H9 (cell line): Measurements from ENCODE around the gene USP36. TPM values are rescaled to one million over a fixed set of nuclear protein-coding genes. Genes with fewer than 3 reads are reported as not detected.

Experiments
- DNase-seq: peaks from one replicate; pipeline ENCODE4 v3.0.0-alpha.2; 2017
- H2AFZ ChIP-seq: one replicate; pipeline ENCODE4 v1.6.1; 2013; ENCODE audit warnings: mild to moderate bottlenecking, low read length, control low read depth, moderate library complexity
- H2AK5ac ChIP-seq: 2 replicates; pipeline ENCODE4 v1.6.1; 2013; ENCODE audit warnings: low read length, control low read depth, mixed read lengths; ENCODE audit not compliant: insufficient read length
- H2BK120ac ChIP-seq: one replicate; pipeline ENCODE4 v1.6.1; 2013; ENCODE audit warnings: low read depth, mild to moderate bottlenecking, low read length, control low read depth, inconsistent platforms; ENCODE audit not compliant: poor library complexity, severe bottlenecking
- H2BK12ac ChIP-seq: 2 replicates; pipeline ENCODE4 v1.6.1; 2013; ENCODE audit warnings: low read length, control low read depth, mixed read lengths, low read depth; ENCODE audit not compliant: insufficient read length
- H2BK15ac ChIP-seq: 2 replicates; pipeline ENCODE4 v1.6.1; 2013; ENCODE audit warnings: low read depth, low read length, control low read depth
- H2BK20ac ChIP-seq: one replicate; pipeline ENCODE4 v1.6.1; 2013; ENCODE audit warnings: low read depth, mild to moderate bottlenecking, low read length, control low read depth, inconsistent platforms; ENCODE audit not compliant: poor library complexity, severe bottlenecking
- H2BK5ac ChIP-seq: 2 replicates; pipeline ENCODE4 v1.6.1; 2013; ENCODE audit warnings: low read length, control low read depth, mixed read lengths; ENCODE audit not compliant: insufficient read length
- H3K14ac ChIP-seq: 2 replicates; pipeline ENCODE4 v1.6.1; 2013; ENCODE audit warnings: low read length, control low read depth; ENCODE audit not compliant: insufficient read depth
- H3K18ac ChIP-seq: 2 replicates; pipeline ENCODE4 v1.6.1; 2013; ENCODE audit warnings: low read depth, mild to moderate bottlenecking, mixed read lengths, low read length, control low read depth; ENCODE audit not compliant: insufficient read length
- H3K23ac ChIP-seq: 2 replicates; pipeline ENCODE4 v1.6.1; 2013; ENCODE audit warnings: low read length, control low read depth, mixed read lengths, low read depth; ENCODE audit not compliant: insufficient read length
- H3K23me2 ChIP-seq: 2 replicates; pipeline ENCODE4 v1.6.1; 2013; ENCODE audit warnings: low read depth, mild to moderate bottlenecking, mixed read lengths, low read length, control low read depth; ENCODE audit not compliant: insufficient read length, poor library complexity, severe bottlenecking
- H3K27ac ChIP-seq: 2 replicates; pipeline ENCODE4 v1.5.1; 2013; ENCODE audit warnings: low read length, control low read depth, mixed read lengths, low read depth; ENCODE audit not compliant: insufficient read length
- H3K27me3 ChIP-seq: 2 replicates; pipeline ENCODE4 v1.6.1; 2013; ENCODE audit warnings: low read length, control low read depth, inconsistent platforms; ENCODE audit not compliant: insufficient read depth
- H3K4ac ChIP-seq: 2 replicates; pipeline ENCODE4 v1.6.1; 2013; ENCODE audit warnings: low read depth, mild to moderate bottlenecking, control low read depth, inconsistent platforms, low read length, moderate library complexity
- H3K4me1 ChIP-seq: 2 replicates; pipeline ENCODE4 v1.6.1; 2013; ENCODE audit warnings: low read length, control low read depth, inconsistent platforms; ENCODE audit not compliant: insufficient read depth
- H3K4me2 ChIP-seq: 2 replicates; pipeline ENCODE4 v1.6.1; 2013; ENCODE audit warnings: low read length, control low read depth, mixed read lengths; ENCODE audit not compliant: insufficient read length, insufficient read depth
- H3K56ac ChIP-seq: 2 replicates; pipeline ENCODE4 v1.6.1; 2013; ENCODE audit warnings: low read depth, mild to moderate bottlenecking, mixed read lengths, low read length, control low read depth; ENCODE audit not compliant: insufficient read length
- H3K79me1 ChIP-seq: 2 replicates; pipeline ENCODE4 v1.6.1; 2013; ENCODE audit warnings: low read depth, mild to moderate bottlenecking, moderate library complexity, low read length, control low read depth, inconsistent platforms; ENCODE audit not compliant: insufficient read depth, poor library complexity, severe bottlenecking
- H3K79me2 ChIP-seq: 2 replicates; pipeline ENCODE4 v1.6.1; 2013; ENCODE audit warnings: low read length, control low read depth, inconsistent platforms; ENCODE audit not compliant: insufficient read depth
- H3K9ac ChIP-seq: 2 replicates; pipeline ENCODE4 v1.6.1; 2013; ENCODE audit warnings: low read length, control low read depth, mixed read lengths; ENCODE audit not compliant: insufficient read length; ENCODE audit errors: extremely low read depth
- H3K9me3 ChIP-seq: one replicate; pipeline ENCODE4 v1.6.1; 2013; ENCODE audit warnings: low read depth, low read length, inconsistent platforms; ENCODE audit not compliant: control insufficient read depth
- H3T11ph ChIP-seq: one replicate; pipeline ENCODE4 v1.6.1; 2013; ENCODE audit warnings: mild to moderate bottlenecking, low read length, control low read depth, inconsistent platforms
- H4K20me1 ChIP-seq: one replicate; pipeline ENCODE4 v1.6.1; 2013; ENCODE audit not compliant: control insufficient read depth, insufficient read length, insufficient read depth
- H4K5ac ChIP-seq: 2 replicates; pipeline ENCODE4 v1.6.1; 2013; ENCODE audit warnings: low read depth, mild to moderate bottlenecking, mixed read lengths, low read length, control low read depth; ENCODE audit not compliant: insufficient read length
- H4K8ac ChIP-seq: replicated peaks from 2 replicates; pipeline ENCODE4 v1.6.1; 2013; ENCODE audit warnings: low read length, control low read depth, mixed read lengths, low read depth; ENCODE audit not compliant: insufficient read length
- H4K91ac ChIP-seq: 2 replicates; pipeline ENCODE4 v1.6.1; 2013; ENCODE audit warnings: low read depth, mild to moderate bottlenecking, moderate library complexity, mixed read lengths, low read length, control low read depth; ENCODE audit not compliant: insufficient read length
- H3K27ac Mint-ChIP-seq, 3 experiments: 2 replicates in 2 of 3; 3 replicates in 1 of 3; pipeline ENCODE4 v1.8.0; 2020 to 2021; ENCODE audit warnings: mixed read lengths in 3 of 3, mild to moderate bottlenecking in 1 of 3, moderate library complexity in 1 of 3
- H3K27me3 Mint-ChIP-seq: 2 replicates; pipeline ENCODE4 v1.8.0; 2021; ENCODE audit warnings: low read depth, mild to moderate bottlenecking, moderate library complexity, mixed read lengths
- H3K36me3 Mint-ChIP-seq, 3 experiments: 2 replicates in 2 of 3; 3 replicates in 1 of 3; pipeline ENCODE4 v1.8.0; 2020 to 2021; ENCODE audit warnings: low read depth in 3 of 3, mixed read lengths in 3 of 3; ENCODE audit not compliant: insufficient read depth in 1 of 3
- H3K4me1 Mint-ChIP-seq, 2 experiments: 2 replicates each; pipeline ENCODE4 v1.8.0; 2020; ENCODE audit warnings: mixed read lengths in 2 of 2
- H3K4me3 Mint-ChIP-seq, 2 experiments: 2 replicates in 1 of 2; 3 replicates in 1 of 2; pipeline ENCODE4 v1.8.0; 2020 to 2021; ENCODE audit warnings: mild to moderate bottlenecking in 2 of 2, mixed read lengths in 2 of 2, moderate library complexity in 1 of 2
- H3K9me3 Mint-ChIP-seq, 2 experiments: 2 replicates in 1 of 2; 3 replicates in 1 of 2; pipeline ENCODE4 v1.8.0; 2020; ENCODE audit warnings: mild to moderate bottlenecking in 2 of 2, mixed read lengths in 2 of 2, moderate library complexity in 1 of 2
- WGBS: extraction: QIAGEN DNeasy Blood & Tissue Kit; methylation state at CpG from one replicate; pipeline ENCODE4 v1.1.7; 2013; ENCODE audit warnings: missing lambda C conversion rate, low lambda C conversion rate, mixed read lengths; ENCODE audit not compliant: insufficient read length; ENCODE audit errors: extremely low coverage; 5-methylcytosine and 5-hydroxymethylcytosine counted together
- total RNA-seq: library from RNA; stranded (reverse); gene quantifications from 2 replicates; pipeline ENCODE4 v1.2.1, GENCODE V29; 2021
- TF ChIP-seq, protein P1 (sequence below): fragments of 200-600 bp; sonication (generic); conservative IDR thresholded peaks from 3 replicates; pipeline ENCODE4 v1.8.0; 2021; ENCODE audit warnings: antibody characterized with exemption, mild to moderate bottlenecking

The USP36 gene
- total RNA-seq, 1 experiment from 2014 or later: 106 TPM

DNA sequence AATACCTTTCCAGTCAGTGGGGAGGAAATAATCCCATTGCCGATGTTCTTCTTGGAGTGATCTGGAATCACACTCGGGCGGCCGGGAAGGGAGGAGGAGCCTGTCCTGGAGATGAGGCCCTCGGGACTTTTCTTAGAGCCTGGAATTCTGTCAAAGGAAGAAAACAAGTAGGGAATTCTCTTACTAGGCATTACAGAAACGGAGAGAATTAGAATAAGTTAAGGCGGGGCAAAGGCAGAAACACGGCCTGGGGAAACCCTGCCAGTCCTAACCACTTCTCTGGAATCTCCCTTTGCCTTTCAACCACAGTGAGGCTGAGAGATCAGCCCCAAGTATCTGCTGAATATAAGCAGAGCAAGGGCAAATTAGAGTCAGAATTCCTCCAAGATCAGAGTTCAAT lies 27.8 kb downstream of the USP36 start:
- no peak overlapping the region for H3K9ac ChIP-seq

More for the DNA sequence above, 27.8 kb downstream of the USP36 start:
- Histone ChIP-seq H4K91ac (no peak overlapping the region), H2BK5ac (no peak overlapping the region), H3K4me2 (no peak overlapping the region), H3K56ac (no peak overlapping the region), H3K18ac (no peak overlapping the region), H3K9me3 (no peaks in the 10 kb centered on the region), H3K23me2 (no peaks in the 10 kb centered on the region), H3K4me1 (no peaks in the 10 kb centered on the region), H3K79me2 (no peaks in the 10 kb centered on the region), H3K79me1 (no peaks in the 10 kb centered on the region), H2BK12ac (no peak overlapping the region), H2AK5ac (no peak overlapping the region), H2AFZ (no peak overlapping the region), H3K23ac (no peak overlapping the region), H3T11ph (no peak overlapping the region), H4K5ac (no peak overlapping the region), H3K27ac (no peak overlapping the region), H4K20me1 (no peaks in the 10 kb centered on the region), H3K14ac (no peak overlapping the region), H3K4ac (no peak overlapping the region), H2BK15ac (no peak overlapping the region), H2BK20ac (no peak overlapping the region), H4K8ac (no peak overlapping the region), H2BK120ac (no peak overlapping the region), H3K27me3 (no peaks in the 10 kb centered on the region)
- TF ChIP-seq, protein P1, sequence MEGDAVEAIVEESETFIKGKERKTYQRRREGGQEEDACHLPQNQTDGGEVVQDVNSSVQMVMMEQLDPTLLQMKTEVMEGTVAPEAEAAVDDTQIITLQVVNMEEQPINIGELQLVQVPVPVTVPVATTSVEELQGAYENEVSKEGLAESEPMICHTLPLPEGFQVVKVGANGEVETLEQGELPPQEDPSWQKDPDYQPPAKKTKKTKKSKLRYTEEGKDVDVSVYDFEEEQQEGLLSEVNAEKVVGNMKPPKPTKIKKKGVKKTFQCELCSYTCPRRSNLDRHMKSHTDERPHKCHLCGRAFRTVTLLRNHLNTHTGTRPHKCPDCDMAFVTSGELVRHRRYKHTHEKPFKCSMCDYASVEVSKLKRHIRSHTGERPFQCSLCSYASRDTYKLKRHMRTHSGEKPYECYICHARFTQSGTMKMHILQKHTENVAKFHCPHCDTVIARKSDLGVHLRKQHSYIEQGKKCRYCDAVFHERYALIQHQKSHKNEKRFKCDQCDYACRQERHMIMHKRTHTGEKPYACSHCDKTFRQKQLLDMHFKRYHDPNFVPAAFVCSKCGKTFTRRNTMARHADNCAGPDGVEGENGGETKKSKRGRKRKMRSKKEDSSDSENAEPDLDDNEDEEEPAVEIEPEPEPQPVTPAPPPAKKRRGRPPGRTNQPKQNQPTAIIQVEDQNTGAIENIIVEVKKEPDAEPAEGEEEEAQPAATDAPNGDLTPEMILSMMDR: no peak
- no peaks in the 10 kb centered on the region for H3K27me3 Mint-ChIP-seq
- H3K27ac Mint-ChIP-seq: no peak overlapping the region
- no peaks in the 10 kb centered on the region for H3K9me3 Mint-ChIP-seq
- H3K36me3 Mint-ChIP-seq: peaks cover 51 to 98% (median 84%) of the 10 kb centered on the region in 3 experiments; a peak in 6 of 7 replicates
- WGBS: no CpG with 5 or more reads among the region's 8 CpGs
- no peak for DNase-seq
- no peaks in the 10 kb centered on the region for H3K4me1 Mint-ChIP-seq
- no peak overlapping the region for H3K4me3 Mint-ChIP-seq
